ENCODE measurements around the gene ADAMTSL1.
"Not testable (repeated sequence)": the region's sequence is repeated elsewhere in the genome, so short reads cannot be mapped to it uniquely, and the experiment has no call there.

ADAMTSL1 gene

GRCh38 chr9:18920141-18921084, 446.5 kb downstream of the ADAMTSL1 start:
- no peaks in the 10 kb centered on the region for H3K4me1 Mint-ChIP-seq
- DNase-seq, result no peak
- no peaks in the 10 kb centered on the region for H3K36me3 Mint-ChIP-seq
- no peak overlapping the region for H3K27ac Mint-ChIP-seq
- H3K9me3 Mint-ChIP-seq, result no peaks in the 10 kb centered on the region
- peaks cover 12% of the 10 kb centered on the region for H3K27me3 Mint-ChIP-seq
- H3K4me3 Mint-ChIP-seq, result no peak overlapping the region
- CTCF ChIA-PET, result no interaction called here

GRCh38 chr9:18921366-18922075, 447.6 kb downstream of the ADAMTSL1 start:
- CTCF ChIA-PET, result no interaction called here
- Mint-ChIP-seq H3K9me3 (no peaks in the 10 kb centered on the region), H3K36me3 (no peaks in the 10 kb centered on the region), H3K4me3 (no peak overlapping the region), H3K27me3 (peaks cover 12% of the 10 kb centered on the region), H3K27ac (no peak overlapping the region), H3K4me1 (no peaks in the 10 kb centered on the region)
- no peak for DNase-seq

- Mint-ChIP-seq H3K4me1 (no peaks in the 10 kb centered on the region), H3K4me3 (no peak overlapping the region), H3K27ac (no peak overlapping the region), H3K9me3 (no peaks in the 10 kb centered on the region), H3K27me3 (peaks cover 4% of the 10 kb centered on the region), H3K36me3 (no peaks in the 10 kb centered on the region)
- DNase-seq, result no peak
- CTCF ChIA-PET, result no interaction called here
Observed at GRCh38 chr9:18922161-18922885, 448.4 kb downstream of the ADAMTSL1 start.

- no peak for DNase-seq
- no peaks in the 10 kb centered on the region for H3K27me3 Mint-ChIP-seq
- H3K4me1 Mint-ChIP-seq, result no peaks in the 10 kb centered on the region
- no peak overlapping the region for H3K27ac Mint-ChIP-seq
- CTCF ChIA-PET, result no interaction called here
- no peaks in the 10 kb centered on the region for H3K36me3 Mint-ChIP-seq
- no peaks in the 10 kb centered on the region for H3K9me3 Mint-ChIP-seq
- no peak overlapping the region for H3K4me3 Mint-ChIP-seq
Observed at GRCh38 chr9:18923167-18923566, 449.2 kb downstream of the ADAMTSL1 start.

- Mint-ChIP-seq H3K27ac (no peak overlapping the region), H3K9me3 (no peaks in the 10 kb centered on the region), H3K4me3 (no peak overlapping the region), H3K4me1 (no peaks in the 10 kb centered on the region), H3K27me3 (no peaks in the 10 kb centered on the region), H3K36me3 (no peaks in the 10 kb centered on the region)
- no peak for DNase-seq
- CTCF ChIA-PET, result no interaction called here
Observed at GRCh38 chr9:18923671-18924430, 449.9 kb downstream of the ADAMTSL1 start.

- Mint-ChIP-seq H3K9me3 (no peaks in the 10 kb centered on the region), H3K36me3 (no peaks in the 10 kb centered on the region), H3K27ac (no peak overlapping the region), H3K27me3 (no peaks in the 10 kb centered on the region), H3K4me3 (no peak overlapping the region), H3K4me1 (no peaks in the 10 kb centered on the region)
- CTCF ChIA-PET, result interaction anchor here (0.6 kb wide), 1 partner anchor 135 kb away, joined by 3 read pairs; no protein-coding TSS in a partner anchor
- DNase-seq, result no peak
Observed at GRCh38 chr9:18925880-18926279, 451.9 kb downstream of the ADAMTSL1 start.

- no peak for DNase-seq
- H3K36me3 Mint-ChIP-seq, result no peaks in the 10 kb centered on the region
- H3K27ac Mint-ChIP-seq, result no peak overlapping the region
- H3K4me1 Mint-ChIP-seq, result no peaks in the 10 kb centered on the region
- no peak overlapping the region for H3K4me3 Mint-ChIP-seq
- H3K27me3 Mint-ChIP-seq, result no peaks in the 10 kb centered on the region
- H3K9me3 Mint-ChIP-seq, result no peaks in the 10 kb centered on the region
- CTCF ChIA-PET, result interaction anchor here (0.6 kb wide), 1 partner anchor 136 kb away, joined by 3 read pairs; no protein-coding TSS in a partner anchor
Observed at GRCh38 chr9:18926513-18926912, 452.6 kb downstream of the ADAMTSL1 start.

GRCh38 chr9:18928711-18929110, 454.8 kb downstream of the ADAMTSL1 start:
- CTCF ChIA-PET, result no interaction called here
- DNase-seq, result no peak
- Mint-ChIP-seq H3K4me1 (no peaks in the 10 kb centered on the region), H3K27me3 (no peaks in the 10 kb centered on the region), H3K9me3 (no peaks in the 10 kb centered on the region), H3K4me3 (no peak overlapping the region), H3K36me3 (no peaks in the 10 kb centered on the region), H3K27ac (no peak overlapping the region)

- DNase-seq, CTCF ChIA-PET, H3K27me3 Mint-ChIP-seq, H3K9me3 Mint-ChIP-seq, H3K4me1 Mint-ChIP-seq, H3K27ac Mint-ChIP-seq, H3K36me3 Mint-ChIP-seq, H3K4me3 Mint-ChIP-seq: not testable (repeated sequence)
Observed at GRCh38 chr9:18930611-18931010, 456.7 kb downstream of the ADAMTSL1 start.

- CTCF ChIA-PET, result no interaction called here
Observed at GRCh38 chr9:18935541-18935940, 461.6 kb downstream of the ADAMTSL1 start.

GRCh38 chr9:18936094-18936871, 462.3 kb downstream of the ADAMTSL1 start:
- H3K36me3 Mint-ChIP-seq, result no peaks in the 10 kb centered on the region
- no peaks in the 10 kb centered on the region for H3K9me3 Mint-ChIP-seq
- H3K4me3 Mint-ChIP-seq, result no peak overlapping the region
- no peaks in the 10 kb centered on the region for H3K4me1 Mint-ChIP-seq
- H3K27ac Mint-ChIP-seq, result no peak overlapping the region
- DNase-seq, result no peak
- CTCF ChIA-PET, result no interaction called here
- H3K27me3 Mint-ChIP-seq, result no peaks in the 10 kb centered on the region

More at GRCh38 chr9:18935541-18935940, 461.6 kb downstream of the ADAMTSL1 start:
- Mint-ChIP-seq H3K27me3 (no peaks in the 10 kb centered on the region), H3K4me3 (no peak overlapping the region), H3K27ac (no peak overlapping the region), H3K4me1 (no peaks in the 10 kb centered on the region), H3K36me3 (no peaks in the 10 kb centered on the region), H3K9me3 (no peaks in the 10 kb centered on the region)
- DNase-seq, result no peak

- CTCF ChIA-PET, result no interaction called here
- H3K4me1 Mint-ChIP-seq, result no peaks in the 10 kb centered on the region
- DNase-seq, result no peak
- H3K4me3 Mint-ChIP-seq, result no peak overlapping the region
- H3K9me3 Mint-ChIP-seq, result no peaks in the 10 kb centered on the region
- no peaks in the 10 kb centered on the region for H3K36me3 Mint-ChIP-seq
- no peak overlapping the region for H3K27ac Mint-ChIP-seq
- H3K27me3 Mint-ChIP-seq, result peaks cover under 1% of the 10 kb centered on the region
Observed at GRCh38 chr9:18939943-18940342, 466.0 kb downstream of the ADAMTSL1 start.

- Mint-ChIP-seq H3K27me3 (peaks cover 7% of the 10 kb centered on the region), H3K36me3 (no peaks in the 10 kb centered on the region), H3K9me3 (no peaks in the 10 kb centered on the region), H3K4me1 (no peaks in the 10 kb centered on the region), H3K4me3 (no peak overlapping the region), H3K27ac (no peak overlapping the region)
- CTCF ChIA-PET, result no interaction called here
- no peak for DNase-seq
Observed at GRCh38 chr9:18941060-18941740, 467.2 kb downstream of the ADAMTSL1 start.

Data from activated naive CD4-positive, alpha-beta T cell treated with anti-CD3 and anti-CD28 coated beads, Interleukin-2, amount 10 ng/mL, durations not matched to agents 7 days and 5 days (primary cell).